Chondrocyte (in vitro differentiated cells): Measurements from ENCODE around the gene DUS4L. TPM values are rescaled to one million over a fixed set of nuclear protein-coding genes. Genes with fewer than 3 reads are reported as not detected.
A peak's percentile ranks its signal among the peaks of the same experiment; 100 is the strongest.

ENCODE experiments used
- DNase-seq: peaks from one replicate; pipeline ENCODE4 v3.0.0; 2021; ENCODE audit warnings: mixed read lengths, low spot score
- H3K27ac Mint-ChIP-seq: one replicate; pipeline ENCODE4 v1.8.0; 2021; ENCODE audit warnings: mild to moderate bottlenecking, moderate library complexity, mixed read lengths; ENCODE audit not compliant: unreplicated experiment
- H3K27me3 Mint-ChIP-seq: 2 replicates; pipeline ENCODE4 v1.8.0; 2021; ENCODE audit warnings: low read depth, mixed read lengths
- H3K36me3 Mint-ChIP-seq: 2 replicates; pipeline ENCODE4 v1.8.0; 2021; ENCODE audit warnings: low read depth, mixed read lengths
- H3K4me1 Mint-ChIP-seq: 2 replicates; pipeline ENCODE4 v1.8.0; 2021; ENCODE audit warnings: low read depth, mild to moderate bottlenecking, mixed read lengths
- H3K4me3 Mint-ChIP-seq: one replicate; pipeline ENCODE4 v1.8.0; 2021; ENCODE audit warnings: mild to moderate bottlenecking, moderate library complexity, mixed read lengths; ENCODE audit not compliant: unreplicated experiment
- H3K9me3 Mint-ChIP-seq: 2 replicates; pipeline ENCODE4 v1.8.0; 2021; ENCODE audit warnings: low read depth, mixed read lengths
- CTCF ChIP-seq: fragments of 200-600 bp; sonication (generic); IDR thresholded peaks from 2 replicates; pipeline ENCODE4 v1.5.0; 2021; ENCODE audit warnings: antibody characterized with exemption, mild to moderate bottlenecking, moderate library complexity
- total RNA-seq: library from RNA; stranded (reverse); gene quantifications from 3 replicates; pipeline ENCODE4 v1.2.1, GENCODE V29; 2021

The DUS4L gene
- total RNA-seq, 1 donor from 2014 or later = 4.9 TPM

GRCh38 chr7:107596881-107597581 lies 33.3 kb downstream of the DUS4L start:
- peaks cover 13% of the 10 kb centered on the region for H3K36me3 Mint-ChIP-seq
- no peak for TF ChIP-seq CTCF
- H3K4me1 Mint-ChIP-seq = peaks cover 29% of the 10 kb centered on the region
- H3K27ac Mint-ChIP-seq = peak overlapping the region; percentile 64
- no peak for DNase-seq
- no peaks in the 10 kb centered on the region for H3K9me3 Mint-ChIP-seq
- no peaks in the 10 kb centered on the region for H3K27me3 Mint-ChIP-seq
- H3K4me3 Mint-ChIP-seq = no peak overlapping the region

GRCh38 chr7:107597582-107597916 lies 33.8 kb downstream of the DUS4L start:
- Mint-ChIP-seq H3K27ac (no peak overlapping the region), H3K36me3 (peaks cover 14% of the 10 kb centered on the region), H3K27me3 (no peaks in the 10 kb centered on the region), H3K4me1 (peaks cover 24% of the 10 kb centered on the region), H3K9me3 (no peaks in the 10 kb centered on the region), H3K4me3 (no peak overlapping the region)
- TF ChIP-seq CTCF = no peak
- no peak for DNase-seq

GRCh38 chr7:107597953-107598352 lies 34.2 kb downstream of the DUS4L start:
- Mint-ChIP-seq H3K27ac (no peak overlapping the region), H3K4me1 (peaks cover 23% of the 10 kb centered on the region)

GRCh38 chr7:107599262-107599661 lies 35.5 kb downstream of the DUS4L start:
- Mint-ChIP-seq H3K36me3 (peaks cover 17% of the 10 kb centered on the region), H3K27me3 (no peaks in the 10 kb centered on the region), H3K4me3 (no peak overlapping the region), H3K4me1 (peaks cover 16% of the 10 kb centered on the region), H3K9me3 (no peaks in the 10 kb centered on the region), H3K27ac (no peak overlapping the region)
- DNase-seq = no peak
- TF ChIP-seq CTCF = no peak

More at GRCh38 chr7:107597953-107598352, 34.2 kb downstream of the DUS4L start:
- Mint-ChIP-seq H3K4me3 (no peak overlapping the region), H3K27me3 (no peaks in the 10 kb centered on the region), H3K36me3 (peaks cover 15% of the 10 kb centered on the region), H3K9me3 (no peaks in the 10 kb centered on the region)
- no peak for DNase-seq
- TF ChIP-seq CTCF = no peak

GRCh38 chr7:107600816-107601215 lies 37.0 kb downstream of the DUS4L start:
- no peaks in the 10 kb centered on the region for H3K9me3 Mint-ChIP-seq
- H3K36me3 Mint-ChIP-seq = peaks cover 14% of the 10 kb centered on the region
- H3K4me1 Mint-ChIP-seq = peaks cover 4% of the 10 kb centered on the region
- TF ChIP-seq CTCF = no peak
- H3K4me3 Mint-ChIP-seq = no peak overlapping the region
- DNase-seq = no peak
- no peaks in the 10 kb centered on the region for H3K27me3 Mint-ChIP-seq
- H3K27ac Mint-ChIP-seq = no peak overlapping the region
